ENCODE results near the gene CD200R1L. TPM values are rescaled to one million over a fixed set of nuclear protein-coding genes. Genes with fewer than 3 reads are reported as not detected.

The CD200R1L gene
- total RNA-seq, 1 donor from 2014 or later: not detected

GRCh38 chr3:112871735-112872134 is 25.1 kb upstream of the CD200R1L start:
- Mint-ChIP-seq H3K9me3 (ENCODE audit: unreplicated experiment) (peaks cover 16% of the 10 kb centered on the region), H3K27me3 (ENCODE audit: unreplicated experiment) (no peaks in the 10 kb centered on the region), H3K4me1 (ENCODE audit: low read depth, unreplicated experiment) (no peaks in the 10 kb centered on the region), H3K4me3 (ENCODE audit: unreplicated experiment) (no peak overlapping the region), H3K27ac (ENCODE audit: unreplicated experiment) (no peak overlapping the region), H3K36me3 (ENCODE audit: unreplicated experiment) (peaks cover 41% of the 10 kb centered on the region)
- no peak for TF ChIP-seq CTCF (IDR thresholded peaks at IDR 0.05; ENCODE audit: partially characterized antibody, unreplicated experiment)
- no peak for DNase-seq

GRCh38 chr3:112865757-112866156 is 19.1 kb upstream of the CD200R1L start:
- DNase-seq: no peak
- no peak for TF ChIP-seq CTCF (IDR thresholded peaks at IDR 0.05; ENCODE audit: partially characterized antibody, unreplicated experiment)
- Mint-ChIP-seq H3K36me3 (ENCODE audit: unreplicated experiment) (peaks cover 39% of the 10 kb centered on the region), H3K27me3 (ENCODE audit: unreplicated experiment) (peaks cover 3% of the 10 kb centered on the region), H3K9me3 (ENCODE audit: unreplicated experiment) (peaks cover 22% of the 10 kb centered on the region), H3K4me3 (ENCODE audit: unreplicated experiment) (no peak overlapping the region), H3K27ac (ENCODE audit: unreplicated experiment) (no peak overlapping the region), H3K4me1 (ENCODE audit: low read depth, unreplicated experiment) (peaks cover 14% of the 10 kb centered on the region)

- Mint-ChIP-seq H3K36me3 (ENCODE audit: unreplicated experiment) (peaks cover 23% of the 10 kb centered on the region), H3K27me3 (ENCODE audit: unreplicated experiment) (peaks cover 5% of the 10 kb centered on the region), H3K4me1 (ENCODE audit: low read depth, unreplicated experiment) (peaks cover 23% of the 10 kb centered on the region), H3K27ac (ENCODE audit: unreplicated experiment) (peak overlapping the region; percentile 96), H3K4me3 (ENCODE audit: unreplicated experiment) (peak overlapping the region; percentile 63), H3K9me3 (ENCODE audit: unreplicated experiment) (peaks cover 21% of the 10 kb centered on the region)
- no peak for TF ChIP-seq CTCF (IDR thresholded peaks at IDR 0.05; ENCODE audit: partially characterized antibody, unreplicated experiment)
- peak; percentile 73 for DNase-seq
Observed at GRCh38 chr3:112860898-112861297, 14.2 kb upstream of the CD200R1L start.

DNA sequence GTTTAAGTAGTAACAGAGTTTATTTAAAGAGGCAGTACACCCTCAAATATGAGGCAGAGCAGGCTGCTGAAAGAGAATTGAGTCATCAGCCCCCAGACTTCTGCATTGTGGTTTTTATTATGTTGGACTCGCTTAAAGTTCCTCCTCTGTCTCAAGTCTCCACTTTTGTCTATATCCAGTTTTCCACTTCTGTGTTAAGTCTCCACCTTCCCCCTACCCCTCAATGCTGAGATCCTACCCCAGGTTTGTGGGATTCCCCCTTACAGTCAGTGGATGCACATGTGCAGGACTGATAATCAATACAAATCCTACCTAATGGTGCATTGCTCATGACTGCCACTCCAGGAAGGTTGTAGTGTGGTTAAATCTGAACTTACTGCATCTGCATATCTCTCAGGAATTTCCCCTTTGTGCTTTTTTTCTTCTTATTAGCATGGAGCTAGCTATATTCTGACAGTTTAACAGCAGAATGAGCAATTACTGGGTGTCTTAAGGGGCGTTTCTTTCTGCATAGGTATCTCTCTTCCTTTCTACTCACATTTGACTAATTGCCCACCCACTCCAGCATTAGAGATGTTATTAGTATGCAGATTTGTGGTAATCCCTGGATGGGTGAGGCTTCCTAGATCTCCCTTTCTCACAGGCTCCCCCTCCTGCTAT is 11.9 kb upstream of the CD200R1L start:
- peak overlapping the region; percentile 60 for H3K4me3 Mint-ChIP-seq (ENCODE audit: unreplicated experiment)
- H3K27ac Mint-ChIP-seq (ENCODE audit: unreplicated experiment): peak overlapping the region; percentile 82
- TF ChIP-seq CTCF (IDR thresholded peaks at IDR 0.05; ENCODE audit: partially characterized antibody, unreplicated experiment): no peak
- no peak for DNase-seq
- peaks cover 7% of the 10 kb centered on the region for H3K27me3 Mint-ChIP-seq (ENCODE audit: unreplicated experiment)
- peaks cover 26% of the 10 kb centered on the region for H3K36me3 Mint-ChIP-seq (ENCODE audit: unreplicated experiment)
- H3K4me1 Mint-ChIP-seq (ENCODE audit: low read depth, unreplicated experiment): peaks cover 24% of the 10 kb centered on the region
- peaks cover 20% of the 10 kb centered on the region for H3K9me3 Mint-ChIP-seq (ENCODE audit: unreplicated experiment)

GRCh38 chr3:112857526-112857925 is 10.9 kb upstream of the CD200R1L start:
- no peak overlapping the region for H3K4me3 Mint-ChIP-seq (ENCODE audit: unreplicated experiment)
- DNase-seq: no peak
- H3K9me3 Mint-ChIP-seq (ENCODE audit: unreplicated experiment): peaks cover 20% of the 10 kb centered on the region
- peaks cover 33% of the 10 kb centered on the region for H3K36me3 Mint-ChIP-seq (ENCODE audit: unreplicated experiment)
- H3K27me3 Mint-ChIP-seq (ENCODE audit: unreplicated experiment): peaks cover 7% of the 10 kb centered on the region
- TF ChIP-seq CTCF (IDR thresholded peaks at IDR 0.05; ENCODE audit: partially characterized antibody, unreplicated experiment): no peak
- H3K4me1 Mint-ChIP-seq (ENCODE audit: low read depth, unreplicated experiment): peaks cover 23% of the 10 kb centered on the region
- H3K27ac Mint-ChIP-seq (ENCODE audit: unreplicated experiment): no peak overlapping the region

Measured in glutamatergic neuron (in vitro differentiated cells).